Measurements from ENCODE around the gene BHMT.
"Not testable (repeated sequence)": the region's sequence is repeated elsewhere in the genome, so short reads cannot be mapped to it uniquely, and the experiment has no call there.

Gene BHMT

GRCh38 chr5:79112703-79113058 is 1.1 kb downstream of the BHMT start:
- DNase-seq, result no peak

GRCh38 chr5:79119486-79119885 is 7.9 kb downstream of the BHMT start:
- no peak for DNase-seq

- no peak for DNase-seq
Observed at GRCh38 chr5:79120221-79120620, 8.6 kb downstream of the BHMT start.

- no peak for DNase-seq
Observed at GRCh38 chr5:79122973-79123372, 11.4 kb downstream of the BHMT start.

- no peak for DNase-seq
Observed at GRCh38 chr5:79124607-79125006, 13.0 kb downstream of the BHMT start.

- DNase-seq, result no peak
Observed at GRCh38 chr5:79130781-79131180, 19.2 kb downstream of the BHMT start.

GRCh38 chr5:79133121-79133656 is 21.6 kb downstream of the BHMT start:
- DNase-seq, result no peak

- peak; percentile 35 for DNase-seq
Observed at GRCh38 chr5:79133657-79134451, 22.2 kb downstream of the BHMT start.

GRCh38 chr5:79135790-79136553 is 24.4 kb downstream of the BHMT start:
- DNase-seq, result no peak

- DNase-seq, result no peak
Observed at GRCh38 chr5:79136618-79137017, 25.0 kb downstream of the BHMT start.

GRCh38 chr5:79140553-79140952 is 28.9 kb downstream of the BHMT start:
- no peak for DNase-seq

- DNase-seq, result no peak
Observed at GRCh38 chr5:79143684-79144379, 32.2 kb downstream of the BHMT start.

- DNase-seq, result no peak
Observed at GRCh38 chr5:79147076-79147475, 35.5 kb downstream of the BHMT start.

GRCh38 chr5:79149433-79149832 is 37.8 kb downstream of the BHMT start:
- no peak for DNase-seq

- DNase-seq, result no peak
Observed at GRCh38 chr5:79151942-79152671, 40.5 kb downstream of the BHMT start.

- DNase-seq, result no peak
Observed at GRCh38 chr5:79157305-79157704, 45.7 kb downstream of the BHMT start.

GRCh38 chr5:79161647-79162046 is 50.0 kb downstream of the BHMT start:
- not testable (repeated sequence) for DNase-seq

GRCh38 chr5:79168031-79168430 is 56.4 kb downstream of the BHMT start:
- no peak for DNase-seq

GRCh38 chr5:79170661-79171060 is 59.1 kb downstream of the BHMT start:
- no peak for DNase-seq

GRCh38 chr5:79171635-79172245 is 60.1 kb downstream of the BHMT start:
- no peak for DNase-seq

GRCh38 chr5:79172269-79172668 is 60.7 kb downstream of the BHMT start:
- DNase-seq, result no peak

- DNase-seq, result peak; percentile 9
Observed at GRCh38 chr5:79173626-79174025, 62.0 kb downstream of the BHMT start.

Measured in NCI-H1417 treated with DMSO at 0.1 percent for 48 hours (cell line).